Activated naive CD8-positive, alpha-beta T cell treated with anti-CD3 and anti-CD28 coated beads, Interleukin-2, amount 50 U/mL, for 16 hours (primary cell): ENCODE results near the gene CCDC190.
"Not testable (repeated sequence)": the region's sequence is repeated elsewhere in the genome, so short reads cannot be mapped to it uniquely, and the experiment has no call there.

ENCODE experiments used
- DNase-seq: peaks from one replicate; pipeline ENCODE4 v3.0.0-alpha.2; 2020; ENCODE audit warnings: low read depth, low spot score

Gene CCDC190

GRCh38 chr1:162832470-162832869 lies 28.5 kb downstream of the CCDC190 start:
- no peak for DNase-seq

DNA sequence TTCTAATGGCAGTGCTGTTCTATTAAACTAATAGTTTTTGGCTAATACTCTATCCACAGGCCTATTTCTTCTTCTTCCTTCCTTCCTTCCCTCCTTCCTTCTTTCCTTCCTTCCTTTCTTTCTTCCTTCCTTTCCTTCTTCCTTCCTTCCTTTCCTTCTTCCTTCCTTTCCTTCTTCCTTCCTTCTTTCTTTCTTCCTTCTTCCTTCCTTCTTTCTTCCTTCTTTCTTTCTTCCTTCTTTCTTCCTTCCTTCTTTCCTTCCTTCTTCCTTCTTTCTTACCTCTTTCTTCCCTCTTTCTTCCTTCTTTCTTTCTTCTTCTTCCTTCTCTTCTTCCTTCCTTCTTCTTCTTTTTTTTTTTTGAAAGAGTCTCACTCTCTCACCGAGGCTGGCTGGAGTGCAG lies 31.7 kb downstream of the CCDC190 start:
- no peak for DNase-seq

DNA sequence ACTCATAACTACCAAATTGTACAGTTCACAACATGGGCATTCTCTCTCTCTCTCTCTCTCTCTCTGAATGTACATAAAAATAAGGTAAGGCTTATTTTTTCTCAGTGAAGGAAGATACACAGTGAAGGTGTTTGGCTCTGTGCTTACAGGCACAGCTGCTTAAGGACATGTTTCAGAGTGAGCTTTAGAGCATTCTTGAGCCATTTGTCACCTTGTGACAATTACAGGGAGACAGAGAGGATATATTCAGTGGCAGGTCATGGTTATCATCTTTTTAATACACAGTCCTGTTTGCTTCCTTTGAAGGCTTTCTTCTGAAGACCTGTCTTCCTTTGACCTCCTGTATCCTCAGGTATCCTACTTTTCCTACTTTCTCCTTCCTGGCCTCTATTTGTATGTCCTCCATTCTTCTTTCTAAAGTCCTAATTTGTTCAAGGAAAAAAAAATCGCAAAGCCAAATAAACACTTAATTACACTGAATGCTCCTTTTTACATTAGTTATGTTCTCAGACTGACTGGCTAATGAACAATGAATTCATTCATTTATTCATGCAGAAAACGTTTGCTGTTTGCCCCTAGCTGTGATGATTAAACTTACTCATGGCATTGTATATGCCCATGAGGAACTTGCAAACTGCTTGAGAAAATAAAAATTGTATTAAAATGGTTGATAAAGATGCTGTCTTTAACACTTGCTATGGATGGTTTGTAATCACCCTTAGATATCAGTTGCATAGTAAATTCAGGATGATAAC lies 37.0 kb downstream of the CCDC190 start:
- no peak for DNase-seq

DNA sequence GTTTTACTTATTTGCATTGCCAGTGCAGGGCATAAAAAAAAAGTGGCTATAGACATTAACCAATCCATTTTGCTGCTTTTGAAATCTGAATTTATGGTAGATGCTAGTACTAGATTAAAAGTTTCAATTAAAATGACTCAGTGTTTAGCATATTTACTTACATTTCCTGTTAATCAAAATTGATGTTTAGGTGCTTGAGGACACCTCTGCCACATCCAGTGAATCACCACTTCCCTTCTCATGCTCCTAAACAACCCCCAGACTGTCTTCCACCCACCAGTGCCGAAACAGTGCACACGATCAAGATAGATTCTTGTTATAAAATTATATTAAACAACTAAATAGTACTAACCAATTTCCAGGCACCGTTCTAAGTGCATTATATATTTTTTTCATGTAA lies 37.7 kb downstream of the CCDC190 start:
- no peak for DNase-seq

DNA sequence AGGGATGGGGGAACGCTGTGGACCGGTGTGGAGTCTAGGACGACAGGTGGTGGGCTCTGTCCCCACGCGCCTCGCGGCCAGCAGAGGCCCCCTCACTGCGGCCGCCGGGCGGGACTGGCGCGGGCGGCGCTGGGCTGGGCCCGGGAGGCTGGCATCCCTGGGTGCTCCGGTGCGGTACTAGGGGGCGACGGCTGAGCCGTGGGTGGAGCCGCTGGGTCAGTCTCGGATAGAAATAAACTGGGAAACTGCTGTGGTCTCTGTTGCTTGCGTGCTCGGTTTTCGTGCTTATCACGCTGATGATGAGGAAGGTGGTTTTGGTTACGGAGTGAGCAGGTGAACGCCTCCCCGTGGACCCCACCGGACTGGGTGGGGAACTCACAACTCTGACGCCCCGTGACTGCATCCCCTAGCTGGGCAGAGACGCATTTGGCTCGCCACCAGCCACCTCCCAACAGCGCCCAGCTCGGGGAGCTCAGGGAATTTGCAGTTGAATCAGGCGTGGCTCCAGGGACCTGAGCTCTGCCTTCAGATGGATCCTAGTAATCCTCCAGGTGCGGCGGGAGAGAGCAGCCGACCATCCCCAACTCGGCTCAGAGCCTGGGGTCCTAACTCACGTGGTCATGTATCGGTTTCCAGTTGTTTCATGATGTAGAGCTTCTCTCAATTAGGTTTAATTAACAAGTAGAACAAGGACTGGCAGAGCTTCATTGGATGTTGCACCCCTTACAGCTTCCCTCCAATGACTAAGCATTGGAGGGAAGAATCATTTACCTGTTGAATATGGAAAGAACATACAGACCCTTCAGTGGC lies 38.4 kb downstream of the CCDC190 start:
- DNase-seq: no peak

DNA sequence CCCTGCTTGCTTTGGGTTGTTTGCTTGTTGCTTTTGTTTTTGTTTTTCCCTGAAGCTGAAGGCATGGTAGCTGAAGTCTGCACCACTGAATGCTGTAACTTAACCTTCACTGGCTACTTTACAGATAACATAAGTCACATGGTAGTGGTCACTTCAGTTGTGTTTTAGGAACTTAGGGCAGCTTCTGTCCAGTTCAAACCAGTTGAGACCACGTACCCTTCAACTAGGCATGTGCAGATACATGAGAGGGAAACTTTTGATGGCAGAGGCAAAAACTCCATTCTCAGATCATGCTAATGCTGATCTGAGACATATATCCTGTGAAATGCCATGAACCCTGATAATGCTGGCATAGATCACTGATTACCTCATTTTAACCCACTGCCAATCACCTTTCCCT lies 42.3 kb downstream of the CCDC190 start:
- DNase-seq: not testable (repeated sequence)

- DNase-seq: not testable (repeated sequence)
These were observed 42.8 kb downstream of the CCDC190 start for GRCh38 chr1:162818136-162818535.

DNA sequence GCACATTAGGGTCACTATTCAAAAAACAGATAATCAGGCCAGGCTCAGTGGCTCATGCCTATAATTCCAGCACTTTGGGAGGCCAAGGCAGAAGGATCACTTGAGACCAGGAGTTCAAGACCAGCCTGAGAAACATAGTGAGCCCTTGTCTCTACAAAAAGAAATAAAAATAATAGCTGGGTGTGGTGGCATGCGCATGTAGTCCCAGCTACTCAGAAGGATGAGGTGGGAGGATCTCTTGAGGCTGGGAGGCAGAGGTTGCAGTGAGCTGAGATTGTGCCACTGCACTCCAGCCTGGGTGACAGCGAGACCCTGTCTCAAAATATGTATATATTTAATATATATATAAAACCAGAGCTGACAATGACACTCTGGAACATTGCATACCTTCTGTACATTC lies 48.6 kb downstream of the CCDC190 start:
- DNase-seq: not testable (repeated sequence)

DNA sequence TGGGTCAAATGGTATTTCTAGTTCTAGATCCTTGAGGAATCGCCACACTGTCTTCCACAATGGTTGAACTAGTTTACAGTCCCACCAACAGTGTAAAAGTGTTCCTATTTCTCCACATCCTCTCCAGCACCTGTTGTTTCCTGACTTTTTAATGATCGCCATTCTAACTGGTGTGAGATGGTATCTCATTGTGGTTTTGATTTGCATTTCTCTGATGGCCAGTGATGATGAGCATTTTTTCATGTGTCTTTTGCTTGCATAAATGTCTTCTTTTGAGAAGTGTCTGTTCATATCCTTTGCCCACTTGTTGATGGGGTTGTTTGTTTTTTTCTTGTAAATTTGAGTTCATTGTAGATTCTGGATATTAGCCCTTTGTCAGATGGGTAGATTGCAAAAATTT lies 53.5 kb downstream of the CCDC190 start:
- DNase-seq: not testable (repeated sequence)
